ENCODE measurements around the gene BRD3OS. TPM values are rescaled to one million over a fixed set of nuclear protein-coding genes. Genes with fewer than 3 reads are reported as not detected.

BRD3OS gene
- 10 to 100 TPM in 2 of 4 donors, 1 to 10 TPM in 2; 7.4 to 23.9 (median 13.6) TPM for total RNA-seq

GRCh38 chr9:134024828-134025605 is at the start of gene BRD3OS:
Gene BRD3OS, plus strand, starts transcription at chr9:134025481. Its CDS starts 1,267 bp downstream, at chr9:134026748.
- peak within 1 kb of the TSS; percentile 68 to 79 for H3K27ac ChIP-seq
- peak; percentile 95 to 98 for DNase-seq
- TF ChIP-seq CTCF (IDR thresholded peaks at IDR 0.05) (no peak), POLR2A (IDR thresholded peaks at IDR 0.05) (peak in 1 of 2 donors; percentile 26)
- no peaks in the 10 kb centered on the region for H3K4me1 ChIP-seq
- no peaks in the 10 kb centered on the region for H3K9me3 ChIP-seq
- no peaks in the 10 kb centered on the region for H3K36me3 ChIP-seq
- intact Hi-C loops (cut with DNase I; ENCODE audit: low total_unique reads): no loop called here
- peak within 1 kb of the TSS; percentile 68 to 87 for H3K4me3 ChIP-seq
- H3K27me3 ChIP-seq: no peaks in the 10 kb centered on the region

GRCh38 chr9:133975511-133975910 is 49.8 kb upstream of the BRD3OS start:
- intact Hi-C loops (cut with DNase I; ENCODE audit: low total_unique reads): no loop called here
- no peaks in the 10 kb centered on the region for H3K9me3 ChIP-seq
- no peak overlapping the region for H3K27ac ChIP-seq
- no peak overlapping the region for H3K4me3 ChIP-seq
- no peaks in the 10 kb centered on the region for H3K36me3 ChIP-seq
- no peaks in the 10 kb centered on the region for H3K27me3 ChIP-seq
- DNase-seq: no peak
- H3K4me1 ChIP-seq: peaks cover 0 to 15% of the 10 kb centered on the region in 2 donors
- TF ChIP-seq POLR2A (IDR thresholded peaks at IDR 0.05) (no peak), CTCF (IDR thresholded peaks at IDR 0.05) (no peak)

- H3K36me3 ChIP-seq: no peaks in the 10 kb centered on the region
- H3K4me3 ChIP-seq: no peak overlapping the region
- no peak overlapping the region for H3K27ac ChIP-seq
- TF ChIP-seq POLR2A (IDR thresholded peaks at IDR 0.05) (no peak), CTCF (IDR thresholded peaks at IDR 0.05) (no peak)
- H3K9me3 ChIP-seq: no peaks in the 10 kb centered on the region
- no peaks in the 10 kb centered on the region for H3K27me3 ChIP-seq
- no peak for DNase-seq
- H3K4me1 ChIP-seq: peaks cover 0 to 15% of the 10 kb centered on the region in 2 donors
- intact Hi-C loops (cut with DNase I; ENCODE audit: low total_unique reads): no loop called here
Measured at GRCh38 chr9:133976191-133976861, 49.0 kb upstream of the BRD3OS start.

DNA sequence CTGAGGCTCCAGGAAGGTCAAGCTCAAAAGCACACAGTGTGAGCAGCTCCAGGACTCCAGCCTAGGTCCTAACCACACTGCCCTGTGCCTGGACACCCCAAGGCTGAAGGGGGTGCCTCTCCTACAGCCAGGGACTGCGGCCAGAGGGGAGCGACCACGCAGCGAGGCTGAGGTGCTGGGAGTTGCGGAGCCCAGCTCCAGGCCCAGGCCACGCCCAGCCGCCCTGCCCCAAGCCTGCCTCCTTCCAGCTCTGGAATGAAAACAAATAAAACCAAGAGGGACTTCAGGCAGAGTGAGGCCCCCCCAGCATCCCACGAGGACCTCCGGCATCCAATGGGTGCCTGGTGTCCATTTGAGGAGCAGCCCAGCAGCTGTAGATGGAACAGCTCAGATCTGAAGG is 48.4 kb upstream of the BRD3OS start:
- H3K36me3 ChIP-seq: no peaks in the 10 kb centered on the region
- H3K9me3 ChIP-seq: no peaks in the 10 kb centered on the region
- no peak overlapping the region for H3K4me3 ChIP-seq
- peaks cover 0 to 15% of the 10 kb centered on the region in 2 donors for H3K4me1 ChIP-seq
- intact Hi-C loops (cut with DNase I; ENCODE audit: low total_unique reads): no loop called here
- no peak overlapping the region for H3K27ac ChIP-seq
- TF ChIP-seq POLR2A (IDR thresholded peaks at IDR 0.05) (no peak), CTCF (IDR thresholded peaks at IDR 0.05) (no peak)
- DNase-seq: no peak
- H3K27me3 ChIP-seq: no peaks in the 10 kb centered on the region
